ENCODE data around the gene GPRIN3. TPM values are rescaled to one million over a fixed set of nuclear protein-coding genes. Genes with fewer than 3 reads are reported as not detected.

GPRIN3 gene
- total RNA-seq, 2 donors from 2014 or later: 2.1 to 2.3 TPM

GRCh38 chr4:89319756-89320155 lies 12.2 kb upstream of the GPRIN3 start:
- no peaks in the 10 kb centered on the region for H3K4me1 ChIP-seq (ENCODE audit: control insufficient read depth, insufficient read depth, low read length)
- Mint-ChIP-seq H3K9me3 (no peaks in the 10 kb centered on the region), H3K4me1 (no peaks in the 10 kb centered on the region), H3K4me3 (no peak overlapping the region), H3K27me3 (ENCODE audit: insufficient read depth) (no peaks in the 10 kb centered on the region), H3K36me3 (ENCODE audit: low read depth) (no peaks in the 10 kb centered on the region), H3K27ac (no peak overlapping the region)
- H3K9me3 ChIP-seq (ENCODE audit: control insufficient read depth, low read length): no peaks in the 10 kb centered on the region
- H3K9ac ChIP-seq (ENCODE audit: extremely low read depth, low read length, poor library complexity, severe bottlenecking): no peak overlapping the region
- H3K4me3 ChIP-seq (ENCODE audit: low read length): no peak overlapping the region
- H3K27me3 ChIP-seq (ENCODE audit: control insufficient read depth, insufficient read depth, low read length, poor library complexity, severe bottlenecking): no peaks in the 10 kb centered on the region
- no peak for DNase-seq
- H3K36me3 ChIP-seq (ENCODE audit: control insufficient read depth, insufficient read depth, low read length): no peaks in the 10 kb centered on the region
- no peak overlapping the region for H3K27ac ChIP-seq (ENCODE audit: low read depth, low read length)
- WGBS, 2 experiments (ENCODE audit: insufficient coverage in 1 of 2, insufficient read length in 1 of 2): 94 to 95% methylated on average over 2 of the region's 2 CpGs
- no peak for TF ChIP-seq CTCF (conservative IDR thresholded peaks at IDR 0.05)

- no peaks in the 10 kb centered on the region for H3K27me3 Mint-ChIP-seq (ENCODE audit: insufficient read depth)
- no peaks in the 10 kb centered on the region for H3K4me1 Mint-ChIP-seq
These were observed 9.3 kb upstream of the GPRIN3 start for GRCh38 chr4:89316931-89317366.

GRCh38 chr4:89316211-89316610 lies 8.6 kb upstream of the GPRIN3 start:
- DNase-seq: no peak
- no peaks in the 10 kb centered on the region for H3K27me3 ChIP-seq (ENCODE audit: control insufficient read depth, insufficient read depth, low read length, poor library complexity, severe bottlenecking)
- H3K9me3 ChIP-seq (ENCODE audit: control insufficient read depth, low read length): no peaks in the 10 kb centered on the region
- Mint-ChIP-seq H3K4me3 (no peak overlapping the region), H3K36me3 (ENCODE audit: low read depth) (no peaks in the 10 kb centered on the region), H3K27ac (no peak overlapping the region), H3K27me3 (ENCODE audit: insufficient read depth) (no peaks in the 10 kb centered on the region), H3K4me1 (no peaks in the 10 kb centered on the region), H3K9me3 (no peaks in the 10 kb centered on the region)
- no peaks in the 10 kb centered on the region for H3K36me3 ChIP-seq (ENCODE audit: control insufficient read depth, insufficient read depth, low read length)
- H3K27ac ChIP-seq (ENCODE audit: low read depth, low read length): no peak overlapping the region
- no peak overlapping the region for H3K4me3 ChIP-seq (ENCODE audit: low read length)
- no peak for TF ChIP-seq CTCF (conservative IDR thresholded peaks at IDR 0.05)
- no peaks in the 10 kb centered on the region for H3K4me1 ChIP-seq (ENCODE audit: control insufficient read depth, insufficient read depth, low read length)
- H3K9ac ChIP-seq (ENCODE audit: extremely low read depth, low read length, poor library complexity, severe bottlenecking): no peak overlapping the region
- WGBS, 2 experiments (ENCODE audit: insufficient coverage in 1 of 2, insufficient read length in 1 of 2): 82% methylated on average over 1 of the region's 1 CpG; no CpG with 5 or more reads in 1 of the 2 experiments

More at GRCh38 chr4:89316931-89317366, 9.3 kb upstream of the GPRIN3 start:
- H3K4me1 ChIP-seq (ENCODE audit: control insufficient read depth, insufficient read depth, low read length): no peaks in the 10 kb centered on the region
- H3K36me3 ChIP-seq (ENCODE audit: control insufficient read depth, insufficient read depth, low read length): no peaks in the 10 kb centered on the region
- H3K27ac ChIP-seq (ENCODE audit: low read depth, low read length): no peak overlapping the region
- H3K27me3 ChIP-seq (ENCODE audit: control insufficient read depth, insufficient read depth, low read length, poor library complexity, severe bottlenecking): no peaks in the 10 kb centered on the region
- DNase-seq: no peak
- Mint-ChIP-seq H3K4me3 (no peak overlapping the region), H3K27ac (no peak overlapping the region), H3K9me3 (no peaks in the 10 kb centered on the region), H3K36me3 (ENCODE audit: low read depth) (no peaks in the 10 kb centered on the region)
- H3K9ac ChIP-seq (ENCODE audit: extremely low read depth, low read length, poor library complexity, severe bottlenecking): no peak overlapping the region
- WGBS, 2 experiments (ENCODE audit: insufficient coverage in 1 of 2, insufficient read length in 1 of 2): 88 to 92% methylated on average over 2 to 3 of the region's 3 CpGs
- TF ChIP-seq CTCF (conservative IDR thresholded peaks at IDR 0.05): no peak
- no peak overlapping the region for H3K4me3 ChIP-seq (ENCODE audit: low read length)
- H3K9me3 ChIP-seq (ENCODE audit: control insufficient read depth, low read length): no peaks in the 10 kb centered on the region
